A549 (cell line): Measurements from ENCODE around the gene IL1B. TPM values are rescaled to one million over a fixed set of nuclear protein-coding genes. Genes with fewer than 3 reads are reported as not detected.

ENCODE experiments used
- ATAC-seq, 2 experiments: fragments of 200-7000 bp in 1 of 2; fragments of >200 bp in 1 of 2; cut with Nextera tagmentation in 1 of 2; cut with Tn5 transposase in 1 of 2; 3 replicates each; pipeline versions ENCODE4 v1.8.0 to v1.9.1; 2018 to 2020; ENCODE audit warnings: mild to moderate bottlenecking in 1 of 2, moderate library complexity in 1 of 2
- CTCF ChIA-PET: fragments of 300-600 bp; sonication (Branson Sonifier 250); formaldehyde crosslinking; extraction: SDS; loops from one replicate; lab custom pipeline; 2021; ENCODE audit warnings: antibody characterized with exemption, inconsistent platforms; lab: Yijun Ruan, JAX
- POLR2A ChIA-PET: fragments of 350-600 bp; formaldehyde crosslinking; extraction: SDS; loops from one replicate; lab custom pipeline; 2021; ENCODE audit warnings: antibody characterized with exemption, inconsistent platforms; lab: Yijun Ruan, JAX
- DNase-seq, 2 experiments: peaks; one replicate each; pipeline versions ENCODE4 v3.0.0 to v3.0.0-alpha.2; 2011 to 2016; ENCODE audit warnings: low read depth in 1 of 2, low spot score in 1 of 2
- FAIRE-seq: peaks from 2 replicates; lab custom pipeline; 2011; peaks lifted over from hg19 to GRCh38; lab: Jason Lieb, UNC
- H3K27ac ChIP-seq, 2 experiments: fragments of >200 bp; sonication (Bioruptor Twin); formaldehyde crosslinking; 3 replicates each; pipeline ENCODE4 v1.5.1; 2016 to 2017
- H3K4me1 ChIP-seq: fragments of >200 bp; sonication (Bioruptor Twin); formaldehyde crosslinking; 3 replicates; pipeline ENCODE4 v1.6.1; 2016
- H3K4me2 ChIP-seq: fragments of >200 bp; sonication (Bioruptor Twin); formaldehyde crosslinking; 3 replicates; pipeline ENCODE4 v1.6.1; 2016
- H3K4me3 ChIP-seq: fragments of >200 bp; sonication (Bioruptor Twin); formaldehyde crosslinking; 3 replicates; pipeline ENCODE4 v1.5.1; 2016
- H3K9me3 ChIP-seq: fragments of >200 bp; sonication (Bioruptor Twin); formaldehyde crosslinking; 3 replicates; pipeline ENCODE4 v1.6.1; 2016
- ATOH8 ChIP-seq: fragments of 250-450 bp; sonication (Bioruptor Pico); IDR thresholded peaks from 2 replicates; pipeline ENCODE4 v1.5.0; 2020; ENCODE audit warnings: low read depth, mild to moderate bottlenecking, moderate library complexity
- BHLHE40 ChIP-seq: IDR thresholded peaks from 2 replicates; pipeline ENCODE4 v1.6.1; 2012; ENCODE audit warnings: low read depth, low read length, inconsistent platforms
- CHD2 ChIP-seq: fragments of 150-350 bp; IDR thresholded peaks from 2 replicates; pipeline ENCODE4 v1.6.1; 2014; ENCODE audit warnings: low read length; ENCODE audit not compliant: partially characterized antibody
- CHD4 ChIP-seq: fragments of 200-600 bp; sonication (generic); IDR thresholded peaks from 2 replicates; pipeline ENCODE4 v1.6.1; 2016; ENCODE audit warnings: antibody characterized with exemption, mild to moderate bottlenecking, borderline replicate concordance
- CTCF ChIP-seq: fragments of >200 bp; sonication (Bioruptor Twin); formaldehyde crosslinking; IDR thresholded peaks from 3 replicates; pipeline ENCODE4 v1.5.1; 2016
- HES2 ChIP-seq: fragments of >200 bp; sonication (Bioruptor Twin); formaldehyde crosslinking; IDR thresholded peaks from 2 replicates; pipeline ENCODE4 v1.6.1; 2016
- HEYL ChIP-seq: fragments of 250-450 bp; sonication (Bioruptor Pico); IDR thresholded peaks from 2 replicates; pipeline ENCODE4 v1.8.0; 2021; ENCODE audit warnings: mild to moderate bottlenecking, moderate library complexity
- JUNB ChIP-seq: fragments of >200 bp; sonication (Bioruptor Twin); formaldehyde crosslinking; IDR thresholded peaks from 2 replicates; pipeline ENCODE4 v1.6.1; 2016
- KDM5A ChIP-seq: fragments of 200-600 bp; sonication (generic); IDR thresholded peaks from 2 replicates; pipeline ENCODE4 v1.6.1; 2016; ENCODE audit warnings: antibody characterized with exemption, mild to moderate bottlenecking
- NFE2L2 ChIP-seq: fragments of 150-350 bp; conservative IDR thresholded peaks from 2 replicates; pipeline ENCODE4 v1.6.1; 2014; ENCODE audit warnings: low read length
- NPAS2 ChIP-seq: fragments of 250-450 bp; sonication (Bioruptor Pico); IDR thresholded peaks from 2 replicates; pipeline ENCODE4 v1.8.0; 2022; ENCODE audit warnings: mild to moderate bottlenecking, moderate library complexity, borderline replicate concordance
- PBX3 ChIP-seq: IDR thresholded peaks from 2 replicates; pipeline ENCODE4 v1.6.1; 2012
- PHF8 ChIP-seq: fragments of 200-600 bp; sonication (generic); IDR thresholded peaks from 2 replicates; pipeline ENCODE4 v1.6.1; 2016; ENCODE audit warnings: low read depth, mild to moderate bottlenecking, antibody characterized with exemption, moderate library complexity, borderline replicate concordance
- POLR2AphosphoS2 ChIP-seq: conservative IDR thresholded peaks from 2 replicates; pipeline ENCODE4 v1.6.1; 2012; ENCODE audit warnings: low read length, improper control_type of control experiment, inconsistent platforms
- RAD21 ChIP-seq, 2 experiments: fragments of >200 bp in 1 of 2; sonication (Bioruptor Twin) in 1 of 2; formaldehyde crosslinking in 1 of 2; IDR thresholded peaks in 1 of 2; conservative IDR thresholded peaks in 1 of 2; 2 replicates in 1 of 2; 3 replicates in 1 of 2; pipeline ENCODE4 v1.6.1; 2012 to 2018; ENCODE audit warnings: inconsistent platforms in 1 of 2
- RCOR1 ChIP-seq: fragments of 150-350 bp; IDR thresholded peaks from 2 replicates; pipeline ENCODE4 v1.6.1; 2014; ENCODE audit warnings: antibody characterized with exemption, low read length, low read depth
- REST ChIP-seq: fragments of 200-600 bp; sonication (generic); IDR thresholded peaks from 2 replicates; pipeline ENCODE4 v1.6.1; 2016; ENCODE audit warnings: antibody characterized with exemption, mild to moderate bottlenecking, moderate library complexity
- RNF2 ChIP-seq: fragments of 200-600 bp; sonication (generic); IDR thresholded peaks from 2 replicates; pipeline ENCODE4 v1.6.1; 2016; ENCODE audit warnings: low read depth, mild to moderate bottlenecking, antibody characterized with exemption, moderate library complexity, borderline replicate concordance
- USF2 ChIP-seq: fragments of 450-650 bp; IDR thresholded peaks from 2 replicates; pipeline ENCODE4 v1.6.1; 2014; ENCODE audit warnings: antibody characterized with exemption
- ZC3H11A ChIP-seq: fragments of 450-650 bp; IDR thresholded peaks from 2 replicates; pipeline ENCODE4 v1.6.1; 2014; ENCODE audit warnings: antibody characterized with exemption, mild to moderate bottlenecking
- WGBS: methylation state at CpG from one replicate; pipeline ENCODE4 v1.1.6; 2017; ENCODE audit errors: missing lambda C conversion rate; 5-methylcytosine and 5-hydroxymethylcytosine counted together
- polyA plus RNA-seq, 4 experiments: library from polyadenylated mRNA; depleted of rRNA in 3 of 4; stranded (reverse); fragments of >200 nt; fragmentation: RNase III in 1 of 4; extraction: RNeasy Plus Mini Kit Qiagen cat#74134 plus additional on column Dnase treatment in 1 of 4; gene quantifications; 2 replicates in 3 of 4; 3 replicates in 1 of 4; pipeline ENCODE4 v1.2.3, GENCODE V29; 2011 to 2017

IL1B gene
- polyA plus RNA-seq, 2 of the 4 experiments (the other 2 are of a cell fraction), result 0.54 to 0.70 TPM

- TF ChIP-seq RNF2 (no peak), RAD21 (conservative IDR thresholded peaks at IDR 0.05 in 1 of 2, IDR thresholded peaks at IDR 0.05 in 1 of 2) (no peak), PHF8 (no peak), CHD2 (no peak)
Measured at GRCh38 chr2:112846031-112846430, 9.5 kb upstream of the IL1B start (continued).

- H3K4me1 ChIP-seq, result peaks cover 6% of the 10 kb centered on the region
- WGBS, result 35% methylated on average over 2 of the region's 2 CpGs
- no peak for FAIRE-seq
- H3K4me3 ChIP-seq, result no peak overlapping the region
- no peak overlapping the region for H3K4me2 ChIP-seq
- CTCF ChIA-PET, result interaction anchor here (1.1 to 1.5 kb wide), 2 partner anchors 24 to 33 kb away, joined by 3 read pairs; no protein-coding TSS in a partner anchor
- TF ChIP-seq NFE2L2 (no peak), POLR2AphosphoS2 (no peak), ZC3H11A (no peak), CHD2 (no peak), ATOH8 (CRISPR knock-in tag) (no peak), PBX3 (no peak), REST (no peak), RCOR1 (no peak), USF2 (no peak), HES2 (no peak), CTCF (no peak), BHLHE40 (no peak), JUNB (no peak), KDM5A (no peak), HEYL (CRISPR knock-in tag) (no peak), CHD4 (no peak), NPAS2 (CRISPR knock-in tag) (no peak)
- TF ChIP-seq, all 56 proteins: peak for 0
- no peak overlapping the region for H3K27ac ChIP-seq
- ATAC-seq (no peak), DNase-seq (no peak)
- H3K9me3 ChIP-seq, result no peaks in the 10 kb centered on the region
- POLR2A ChIA-PET, result no interaction called here
Measured at GRCh38 chr2:112843836-112844235, 7.3 kb upstream of the IL1B start.
